SU-DHL-6 (cell line): ENCODE results near the gene MARCKSL1.
"Not testable (repeated sequence)": the region's sequence is repeated elsewhere in the genome, so short reads cannot be mapped to it uniquely, and the experiment has no call there.

Experiments used
- H2AFZ ChIP-seq: fragments of 200-600 bp; sonication (generic); 2 replicates; pipeline ENCODE4 v1.6.1; 2014; ENCODE audit warnings: low read depth, mild to moderate bottlenecking, moderate library complexity, mixed read lengths, antibody characterized with exemption, low read length; ENCODE audit not compliant: severe bottlenecking
- H3F3A ChIP-seq: fragments of 200-600 bp; shearing (Covaris generic); 2 replicates; pipeline ENCODE4 v1.6.0; 2016; ENCODE audit warnings: antibody characterized with exemption, mild to moderate bottlenecking; ENCODE audit not compliant: insufficient read depth
- H3K27ac ChIP-seq: fragments of 200-600 bp; sonication (generic); 2 replicates; pipeline ENCODE4 v1.5.1; 2016; ENCODE audit warnings: low read depth, mild to moderate bottlenecking, low read length, moderate library complexity, mixed read lengths
- H3K27me3 ChIP-seq: fragments of 200-600 bp; sonication (generic), shearing (Covaris generic); 2 replicates; pipeline ENCODE4 v1.6.0; 2014; ENCODE audit warnings: mild to moderate bottlenecking, low read length
- H3K36me3 ChIP-seq: fragments of 200-600 bp; sonication (generic); 2 replicates; pipeline ENCODE4 v1.6.1; 2014; ENCODE audit warnings: mild to moderate bottlenecking, low read length, mixed read lengths
- H3K4me2 ChIP-seq: fragments of 300-600, 200-600 bp; shearing (Covaris generic), sonication (generic); 2 replicates; pipeline ENCODE4 v1.6.0; 2014; ENCODE audit warnings: low read length, low read depth, mild to moderate bottlenecking; ENCODE audit not compliant: poor library complexity, severe bottlenecking
- H3K4me3 ChIP-seq: fragments of 200-600 bp; sonication (generic); 2 replicates; pipeline ENCODE4 v1.5.1; 2014; ENCODE audit warnings: antibody characterized with exemption, low read length, mild to moderate bottlenecking, mixed read lengths; ENCODE audit not compliant: insufficient read depth, poor library complexity, severe bottlenecking
- H3K79me2 ChIP-seq: fragments of 200-600 bp; sonication (generic); 2 replicates; pipeline ENCODE4 v1.6.1; 2014; ENCODE audit warnings: mild to moderate bottlenecking, low read length, moderate library complexity; ENCODE audit not compliant: insufficient read depth
- H3K9ac ChIP-seq: fragments of 200-600 bp; sonication (generic); 2 replicates; pipeline ENCODE4 v1.7.0; 2014; ENCODE audit warnings: mild to moderate bottlenecking, low read length
- H3K9me2 ChIP-seq: fragments of 200-600 bp; sonication (generic); replicated peaks from 2 replicates; pipeline ENCODE4 v1.6.1; 2014; ENCODE audit warnings: low read length; ENCODE audit not compliant: insufficient read depth
- H3K9me3 ChIP-seq: fragments of 200-600 bp; sonication (generic); 2 replicates; pipeline ENCODE4 v1.6.1; 2014; ENCODE audit warnings: low read length, mixed read lengths; ENCODE audit not compliant: insufficient read depth
- H4K20me1 ChIP-seq: fragments of 200-600 bp; sonication (generic); 2 replicates; pipeline ENCODE4 v1.6.1; 2014; ENCODE audit warnings: low read depth, mild to moderate bottlenecking, antibody characterized with exemption, low read length, moderate library complexity, mixed read lengths
- EZH2phosphoT487 ChIP-seq: fragments of 200-600 bp; sonication (generic), shearing (Covaris generic); conservative IDR thresholded peaks from 2 replicates; pipeline ENCODE4 v1.6.1; 2018; ENCODE audit warnings: mild to moderate bottlenecking, antibody characterized with exemption, low read length, moderate library complexity, mixed read lengths
- TF ChIP-seq, protein P1 (sequence below): fragments of 200-600 bp; sonication (generic); IDR thresholded peaks from one replicate; pipeline ENCODE4 v1.5.1; 2017; ENCODE audit warnings: antibody characterized with exemption, mild to moderate bottlenecking, low read length, moderate library complexity; ENCODE audit not compliant: insufficient read depth, poor library complexity, severe bottlenecking

Gene MARCKSL1

DNA sequence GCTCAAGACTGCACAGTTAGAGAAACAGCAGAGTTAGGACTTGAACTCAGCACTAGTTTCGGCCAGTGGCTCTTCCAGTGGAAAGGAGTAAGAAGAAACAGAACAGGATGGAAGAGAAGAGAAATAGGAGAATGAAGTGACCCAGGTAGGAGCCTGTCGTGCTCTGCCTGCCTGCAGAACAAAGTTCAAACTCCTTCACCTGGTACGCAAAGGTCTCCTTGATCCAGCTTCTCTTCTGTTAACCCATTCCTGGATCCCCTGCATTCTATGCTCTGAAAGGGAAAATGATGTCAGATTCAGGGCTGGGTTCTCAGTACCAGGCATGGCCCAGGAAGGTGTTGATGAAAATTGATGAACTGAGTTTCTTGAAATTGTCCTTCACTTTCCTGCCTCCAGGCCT, 22.4 kb upstream of the MARCKSL1 start:
- H3F3A ChIP-seq, result no peaks in the 10 kb centered on the region
- no peaks in the 10 kb centered on the region for H3K9me2 ChIP-seq
- no peaks in the 10 kb centered on the region for H3K9me3 ChIP-seq
- H3K36me3 ChIP-seq, result no peaks in the 10 kb centered on the region
- H3K4me3 ChIP-seq, result no peak overlapping the region
- no peaks in the 10 kb centered on the region for H4K20me1 ChIP-seq
- TF ChIP-seq, protein P1, sequence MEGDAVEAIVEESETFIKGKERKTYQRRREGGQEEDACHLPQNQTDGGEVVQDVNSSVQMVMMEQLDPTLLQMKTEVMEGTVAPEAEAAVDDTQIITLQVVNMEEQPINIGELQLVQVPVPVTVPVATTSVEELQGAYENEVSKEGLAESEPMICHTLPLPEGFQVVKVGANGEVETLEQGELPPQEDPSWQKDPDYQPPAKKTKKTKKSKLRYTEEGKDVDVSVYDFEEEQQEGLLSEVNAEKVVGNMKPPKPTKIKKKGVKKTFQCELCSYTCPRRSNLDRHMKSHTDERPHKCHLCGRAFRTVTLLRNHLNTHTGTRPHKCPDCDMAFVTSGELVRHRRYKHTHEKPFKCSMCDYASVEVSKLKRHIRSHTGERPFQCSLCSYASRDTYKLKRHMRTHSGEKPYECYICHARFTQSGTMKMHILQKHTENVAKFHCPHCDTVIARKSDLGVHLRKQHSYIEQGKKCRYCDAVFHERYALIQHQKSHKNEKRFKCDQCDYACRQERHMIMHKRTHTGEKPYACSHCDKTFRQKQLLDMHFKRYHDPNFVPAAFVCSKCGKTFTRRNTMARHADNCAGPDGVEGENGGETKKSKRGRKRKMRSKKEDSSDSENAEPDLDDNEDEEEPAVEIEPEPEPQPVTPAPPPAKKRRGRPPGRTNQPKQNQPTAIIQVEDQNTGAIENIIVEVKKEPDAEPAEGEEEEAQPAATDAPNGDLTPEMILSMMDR, result no peak
- no peak for TF ChIP-seq EZH2phosphoT487
- no peak overlapping the region for H3K27ac ChIP-seq
- H3K79me2 ChIP-seq, result no peaks in the 10 kb centered on the region
- no peak overlapping the region for H3K4me2 ChIP-seq
- H3K27me3 ChIP-seq, result no peaks in the 10 kb centered on the region
- no peak overlapping the region for H2AFZ ChIP-seq
- H3K9ac ChIP-seq, result no peak overlapping the region

DNA sequence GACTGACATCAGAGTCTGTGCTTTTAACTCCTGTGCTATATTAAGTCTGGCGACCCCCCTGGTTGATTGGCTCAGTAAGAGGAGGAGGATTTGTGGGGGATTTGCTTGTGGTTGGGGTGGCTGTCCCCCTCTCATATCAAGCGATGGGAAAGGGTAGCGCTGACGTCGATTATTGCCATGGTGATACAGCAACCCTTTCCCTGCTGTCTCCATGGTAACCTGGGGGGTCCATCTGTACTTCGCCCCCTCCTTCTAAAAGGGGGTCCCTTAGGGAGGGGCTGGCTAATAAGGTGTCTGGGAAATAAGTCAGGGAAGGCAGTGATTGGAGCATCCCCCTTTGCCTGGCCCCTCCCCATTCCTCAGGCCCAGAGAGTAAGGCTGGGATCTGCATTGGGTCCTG, 21.6 kb upstream of the MARCKSL1 start:
- H3K9me2 ChIP-seq, result no peaks in the 10 kb centered on the region
- no peak overlapping the region for H3K9ac ChIP-seq
- H3K4me2 ChIP-seq, result no peak overlapping the region
- H2AFZ ChIP-seq, result no peak overlapping the region
- no peaks in the 10 kb centered on the region for H3K36me3 ChIP-seq
- H3F3A ChIP-seq, result 0 out of 2 replicates have a peak, but pooled peaks cover 1% of the 10 kb centered on the region
- no peaks in the 10 kb centered on the region for H3K79me2 ChIP-seq
- TF ChIP-seq EZH2phosphoT487, result no peak
- TF ChIP-seq, protein P1, result no peak
- no peaks in the 10 kb centered on the region for H3K27me3 ChIP-seq
- H3K27ac ChIP-seq, result no peak overlapping the region
- H3K9me3 ChIP-seq, result no peaks in the 10 kb centered on the region
- no peaks in the 10 kb centered on the region for H4K20me1 ChIP-seq
- no peak overlapping the region for H3K4me3 ChIP-seq

DNA sequence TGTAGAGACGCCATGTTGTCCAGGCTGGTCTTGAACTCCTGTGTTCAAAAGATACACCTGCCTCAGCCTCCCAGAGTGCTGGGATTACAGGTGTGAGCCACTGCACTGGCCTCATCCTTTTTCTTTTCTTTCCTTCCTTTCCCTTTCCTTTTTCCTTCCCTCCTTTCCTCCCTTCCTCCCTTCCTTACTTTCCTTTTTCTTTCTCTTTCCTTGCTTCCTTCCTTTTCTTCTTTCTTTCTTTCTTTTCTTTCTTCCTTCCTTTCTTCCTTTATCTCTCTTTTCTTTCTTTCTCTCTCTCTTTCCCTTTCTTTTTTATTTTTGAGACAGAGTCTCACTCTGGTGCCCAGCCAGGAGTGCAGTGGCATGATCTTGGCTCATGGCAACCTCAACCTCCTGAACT, 20.4 kb upstream of the MARCKSL1 start:
- Histone ChIP-seq H3K4me2 (no peak overlapping the region), H3K9me2 (no peaks in the 10 kb centered on the region), H4K20me1 (no peaks in the 10 kb centered on the region), H3K36me3 (no peaks in the 10 kb centered on the region), H3K79me2 (no peaks in the 10 kb centered on the region), H3K9me3 (no peaks in the 10 kb centered on the region), H3K27ac (no peak overlapping the region), H3F3A (0 out of 2 replicates have a peak, but pooled peaks cover 7% of the 10 kb centered on the region), H3K27me3 (no peaks in the 10 kb centered on the region), H3K9ac (no peak overlapping the region), H2AFZ (no peak overlapping the region), H3K4me3 (no peak overlapping the region)
- TF ChIP-seq EZH2phosphoT487, result no peak
- TF ChIP-seq, protein P1, result no peak

DNA sequence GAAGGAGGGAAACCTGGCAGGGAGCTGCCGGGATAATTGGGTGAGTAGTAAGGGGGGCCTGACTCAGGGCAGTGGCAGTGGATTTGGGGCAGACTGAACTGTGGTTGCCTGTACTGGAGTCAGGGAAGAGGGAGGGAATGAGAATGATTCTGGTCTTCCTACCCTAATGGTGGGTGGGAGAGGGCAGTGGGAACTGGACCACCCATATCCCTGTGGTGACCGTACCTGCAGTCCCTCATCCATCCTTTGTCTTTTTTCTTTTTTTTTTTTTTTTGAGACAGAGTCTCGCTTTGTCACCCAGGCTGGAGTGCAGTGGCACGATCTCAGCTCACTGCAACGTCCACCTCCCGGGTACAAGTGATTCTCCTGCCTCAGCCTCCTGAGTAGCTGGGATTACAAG, 19.7 kb upstream of the MARCKSL1 start:
- H3K4me3 ChIP-seq, H4K20me1 ChIP-seq, H3K79me2 ChIP-seq, H3K36me3 ChIP-seq, H3K27ac ChIP-seq, H3K9me2 ChIP-seq, H3K4me2 ChIP-seq, H3K27me3 ChIP-seq, H3F3A ChIP-seq, H2AFZ ChIP-seq, H3K9ac ChIP-seq, H3K9me3 ChIP-seq: not testable (repeated sequence)
